Brain microvascular endothelial cell (primary cell): ENCODE data around the gene HESX1.

ENCODE experiments used
- DNase-seq: peaks from one replicate; pipeline ENCODE4 v3.0.0-alpha.2; 2020
- H3K27ac ChIP-seq: fragments of 250-450 bp; sonication (Bioruptor Pico); 2 replicates; pipeline ENCODE4 v1.5.1; 2020; ENCODE audit warnings: mild to moderate bottlenecking, moderate library complexity
- H3K27me3 ChIP-seq: fragments of 250-450 bp; sonication (Bioruptor Pico); replicated peaks from 2 replicates; pipeline ENCODE4 v1.5.1; 2020; ENCODE audit warnings: mild to moderate bottlenecking
- H3K36me3 ChIP-seq: fragments of 250-450 bp; sonication (Bioruptor Pico); replicated peaks from 2 replicates; pipeline ENCODE4 v1.5.1; 2020; ENCODE audit warnings: mild to moderate bottlenecking
- H3K4me3 ChIP-seq: 2 replicates; pipeline ENCODE4 v1.5.1; 2011; ENCODE audit warnings: low read depth, mild to moderate bottlenecking, control low read depth, low read length, moderate library complexity
- CTCF ChIP-seq: IDR thresholded peaks from 2 replicates; pipeline ENCODE4 v1.5.1; 2011; ENCODE audit warnings: low read depth, mild to moderate bottlenecking, moderate library complexity, low read length, control low read depth, inconsistent platforms; ENCODE audit errors: missing control alignments
- in situ Hi-C: cut with HindIII; loops from 2 replicates; pipeline ENCODE4 v1.10.0; 2017; ENCODE audit warnings: low sequenced_read_pairs, low pct_ligation_motif_present

HESX1 gene

GRCh38 chr3:57199895-57200297 is at the start of gene HESX1:
TSS of gene HESX1 (minus strand) at chr3:57199978. CDS start at chr3:57199918, 60 bp downstream.
- H3K4me3 ChIP-seq: no peak within 1 kb of the TSS
- DNase-seq: no peak
- in situ Hi-C loops: no loop called here

GRCh38 chr3:57244946-57245345 is 45.2 kb upstream of the HESX1 start:
- peaks cover 23% of the 10 kb centered on the region for H3K36me3 ChIP-seq

More at GRCh38 chr3:57199895-57200297, at the start of gene HESX1:
- Histone ChIP-seq H3K27ac (no peak within 1 kb of the TSS), H3K36me3 (no peaks in the 10 kb centered on the region), H3K27me3 (no peaks in the 10 kb centered on the region)
- TF ChIP-seq CTCF: no peak

GRCh38 chr3:57234613-57235575 is 35.1 kb upstream of the HESX1 start:
- DNase-seq: no peak
- in situ Hi-C loops: no loop called here
- Histone ChIP-seq H3K27ac (no peak overlapping the region), H3K4me3 (no peak overlapping the region), H3K27me3 (no peaks in the 10 kb centered on the region), H3K36me3 (peaks cover 10% of the 10 kb centered on the region)
- no peak for TF ChIP-seq CTCF

More at GRCh38 chr3:57244946-57245345, 45.2 kb upstream of the HESX1 start:
- H3K27me3 ChIP-seq: no peaks in the 10 kb centered on the region
- H3K27ac ChIP-seq: no peak overlapping the region
- in situ Hi-C loops: no loop called here
- DNase-seq: no peak
- no peak for TF ChIP-seq CTCF
- H3K4me3 ChIP-seq: no peak overlapping the region

- peaks cover 7% of the 10 kb centered on the region for H3K36me3 ChIP-seq
- no peaks in the 10 kb centered on the region for H3K27me3 ChIP-seq
- in situ Hi-C loops: no loop called here
- no peak for TF ChIP-seq CTCF
- no peak for DNase-seq
- no peak overlapping the region for H3K4me3 ChIP-seq
- H3K27ac ChIP-seq: no peak overlapping the region
Observed at GRCh38 chr3:57233799-57234198, 34.0 kb upstream of the HESX1 start.

- in situ Hi-C loops: no loop called here
- no peak overlapping the region for H3K27ac ChIP-seq
- DNase-seq: no peak
- no peaks in the 10 kb centered on the region for H3K27me3 ChIP-seq
- H3K4me3 ChIP-seq: no peak overlapping the region
- no peaks in the 10 kb centered on the region for H3K36me3 ChIP-seq
- TF ChIP-seq CTCF: no peak
Observed at GRCh38 chr3:57230006-57230405, 30.2 kb upstream of the HESX1 start.
